GM12878 (cell line): ENCODE data around the gene IQGAP3. TPM values are rescaled to one million over a fixed set of nuclear protein-coding genes. Genes with fewer than 3 reads are reported as not detected.

Source experiments
- ATF7 ChIP-seq: fragments of 450-650 bp; IDR thresholded peaks from 2 replicates; pipeline ENCODE4 v1.6.1; 2016; ENCODE audit warnings: low read depth, mild to moderate bottlenecking
- BCL11A ChIP-seq: IDR thresholded peaks from 2 replicates; pipeline ENCODE4 v1.6.1; 2011; ENCODE audit warnings: low read depth, low read length
- CBX5 ChIP-seq: sonication (generic); IDR thresholded peaks from 2 replicates; pipeline ENCODE4 v1.6.1; 2016; ENCODE audit warnings: low read depth, moderate library complexity, mild to moderate bottlenecking, inconsistent platforms
- CHD2 ChIP-seq: IDR thresholded peaks from 2 replicates; pipeline ENCODE4 v1.6.1; 2011; ENCODE audit warnings: low read depth, low read length, improper control_type of control experiment, borderline replicate concordance
- CREB1 ChIP-seq: IDR thresholded peaks from 2 replicates; pipeline ENCODE4 v1.6.1; 2012; ENCODE audit warnings: low read depth, mild to moderate bottlenecking, inconsistent platforms
- HDGF ChIP-seq: fragments of 450-650 bp; IDR thresholded peaks from 2 replicates; pipeline ENCODE4 v1.6.1; 2016; ENCODE audit warnings: antibody characterized with exemption
- IKZF2 ChIP-seq, 2 experiments: fragments of 450-650 bp; IDR thresholded peaks; 2 replicates each; pipeline ENCODE4 v1.6.1; 2017; ENCODE audit warnings: mild to moderate bottlenecking in 2 of 2, moderate library complexity in 2 of 2
- IRF4 ChIP-seq: IDR thresholded peaks from 2 replicates; pipeline ENCODE4 v1.6.1; 2011; ENCODE audit warnings: low read depth, low read length
- JUNB ChIP-seq: IDR thresholded peaks from 2 replicates; pipeline ENCODE4 v1.6.1; 2016; ENCODE audit warnings: antibody characterized with exemption, mild to moderate bottlenecking
- NFYA ChIP-seq: IDR thresholded peaks from 2 replicates; pipeline ENCODE4 v1.6.1; 2011; ENCODE audit warnings: low read depth, mild to moderate bottlenecking, low read length, improper control_type of control experiment, borderline replicate concordance
- NR2C1 ChIP-seq: fragments of 450-650 bp; IDR thresholded peaks from 2 replicates; pipeline ENCODE4 v1.6.1; 2017; ENCODE audit warnings: antibody characterized with exemption, mild to moderate bottlenecking, moderate library complexity
- NRF1 ChIP-seq: conservative IDR thresholded peaks from 2 replicates; pipeline ENCODE4 v1.6.1; 2011; ENCODE audit warnings: mild to moderate bottlenecking, low read depth, low read length, improper control_type of control experiment
- STAT3 ChIP-seq: IDR thresholded peaks from 2 replicates; pipeline ENCODE4 v1.6.1; 2011; ENCODE audit warnings: low read depth, low read length, improper control_type of control experiment
- ZNF24 ChIP-seq: fragments of 450-650 bp; IDR thresholded peaks from 2 replicates; pipeline ENCODE4 v1.6.1; 2017; ENCODE audit warnings: antibody characterized with exemption, mild to moderate bottlenecking
- polyA plus RNA-seq, 11 experiments: library from polyadenylated mRNA; depleted of rRNA in 4 of 11; unstranded in 6 of 11; stranded (reverse) in 5 of 11; fragments of >200 nt; fragmentation: Nextera tagmentation in 4 of 11; fragmentation: Illumina TruSeq in 1 of 11; extraction: Ambion mirVana in 4 of 11; extraction: Trizol in 1 of 11; gene quantifications; 1 replicate in 1 of 11; 2 replicates in 10 of 11; pipeline versions ENCODE4 v1.2.1 to v1.2.3, GENCODE V29; 2011 to 2016; ENCODE audit warnings: inconsistent platforms in 2 of 11, missing spikeins in 2 of 11, low read depth in 1 of 11
- total RNA-seq, 4 experiments: library from RNA; depleted of rRNA in 3 of 4; stranded (reverse); fragments of >200 nt in 3 of 4; fragmentation: Illumina TruSeq in 1 of 4; extraction: Trizol in 1 of 4; gene quantifications; 2 replicates each; pipeline versions ENCODE4 v1.2.1 to v1.2.3, GENCODE V29; 2013 to 2021
- TF ChIP-seq, protein P1 (sequence below): fragments of 450-650 bp; IDR thresholded peaks from 2 replicates; pipeline ENCODE4 v1.6.1; 2014; ENCODE audit warnings: mild to moderate bottlenecking
- TF ChIP-seq, protein P2 (sequence below): fragments of 450-650 bp; formaldehyde crosslinking; IDR thresholded peaks from 2 replicates; pipeline ENCODE4 v1.4.0; 2022; ENCODE audit warnings: mild to moderate bottlenecking, moderate library complexity
- TF ChIP-seq, protein P3 (sequence below): IDR thresholded peaks from 2 replicates; pipeline ENCODE4 v1.6.1; 2012; ENCODE audit warnings: low read depth, low read length, improper control_type of control experiment
- TF ChIP-seq, protein P4 (sequence below): IDR thresholded peaks from 2 replicates; pipeline ENCODE4 v1.6.1; 2011; ENCODE audit warnings: borderline replicate concordance, low read depth, mild to moderate bottlenecking, moderate library complexity, low read length; ENCODE audit not compliant: insufficient read depth, poor library complexity, severe bottlenecking
- TF ChIP-seq, protein P5 (sequence below): fragments of 450-650 bp; IDR thresholded peaks from 2 replicates; pipeline ENCODE4 v1.6.1; 2017; ENCODE audit warnings: low read depth, mild to moderate bottlenecking, moderate library complexity
- TF ChIP-seq, protein P6 (sequence below): fragments of 450-650 bp; IDR thresholded peaks from 2 replicates; pipeline ENCODE4 v1.6.1; 2017; ENCODE audit warnings: mild to moderate bottlenecking, moderate library complexity

IQGAP3 gene
- total and polyA plus RNA-seq, 10 of the 15 experiments (the other 5 are each of a cell fraction or from before 2014, with no cell fraction given): 1.1 to 10.7 (median 7.9) TPM

DNA sequence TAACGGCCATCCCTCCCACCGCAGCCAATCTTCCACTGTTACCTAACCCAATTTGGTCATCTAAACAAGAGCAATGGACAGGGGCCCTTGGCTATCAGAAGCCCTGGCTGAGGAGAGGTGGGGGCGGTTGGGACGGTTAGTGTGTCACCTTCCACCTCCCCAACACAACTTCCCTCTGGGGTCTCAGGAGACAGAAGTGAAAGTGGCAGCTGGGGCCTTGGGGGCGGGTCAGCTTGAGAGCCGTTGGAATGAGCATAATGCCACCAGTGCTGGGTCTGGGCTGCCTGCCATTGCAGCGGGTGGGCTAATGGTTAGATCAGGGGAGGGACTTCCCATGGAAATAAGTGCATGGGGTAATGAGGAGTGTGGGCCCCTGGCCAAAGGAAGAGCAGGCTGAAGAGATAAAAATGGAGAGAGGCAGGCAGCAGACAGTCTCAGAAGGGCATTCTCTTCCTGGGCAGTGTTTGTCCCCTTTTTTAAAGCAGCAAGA, 79.7 kb downstream of the IQGAP3 start (continued):
- TF ChIP-seq, protein P1, sequence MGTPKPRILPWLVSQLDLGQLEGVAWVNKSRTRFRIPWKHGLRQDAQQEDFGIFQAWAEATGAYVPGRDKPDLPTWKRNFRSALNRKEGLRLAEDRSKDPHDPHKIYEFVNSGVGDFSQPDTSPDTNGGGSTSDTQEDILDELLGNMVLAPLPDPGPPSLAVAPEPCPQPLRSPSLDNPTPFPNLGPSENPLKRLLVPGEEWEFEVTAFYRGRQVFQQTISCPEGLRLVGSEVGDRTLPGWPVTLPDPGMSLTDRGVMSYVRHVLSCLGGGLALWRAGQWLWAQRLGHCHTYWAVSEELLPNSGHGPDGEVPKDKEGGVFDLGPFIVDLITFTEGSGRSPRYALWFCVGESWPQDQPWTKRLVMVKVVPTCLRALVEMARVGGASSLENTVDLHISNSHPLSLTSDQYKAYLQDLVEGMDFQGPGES: no peak
- TF ChIP-seq, protein P2, sequence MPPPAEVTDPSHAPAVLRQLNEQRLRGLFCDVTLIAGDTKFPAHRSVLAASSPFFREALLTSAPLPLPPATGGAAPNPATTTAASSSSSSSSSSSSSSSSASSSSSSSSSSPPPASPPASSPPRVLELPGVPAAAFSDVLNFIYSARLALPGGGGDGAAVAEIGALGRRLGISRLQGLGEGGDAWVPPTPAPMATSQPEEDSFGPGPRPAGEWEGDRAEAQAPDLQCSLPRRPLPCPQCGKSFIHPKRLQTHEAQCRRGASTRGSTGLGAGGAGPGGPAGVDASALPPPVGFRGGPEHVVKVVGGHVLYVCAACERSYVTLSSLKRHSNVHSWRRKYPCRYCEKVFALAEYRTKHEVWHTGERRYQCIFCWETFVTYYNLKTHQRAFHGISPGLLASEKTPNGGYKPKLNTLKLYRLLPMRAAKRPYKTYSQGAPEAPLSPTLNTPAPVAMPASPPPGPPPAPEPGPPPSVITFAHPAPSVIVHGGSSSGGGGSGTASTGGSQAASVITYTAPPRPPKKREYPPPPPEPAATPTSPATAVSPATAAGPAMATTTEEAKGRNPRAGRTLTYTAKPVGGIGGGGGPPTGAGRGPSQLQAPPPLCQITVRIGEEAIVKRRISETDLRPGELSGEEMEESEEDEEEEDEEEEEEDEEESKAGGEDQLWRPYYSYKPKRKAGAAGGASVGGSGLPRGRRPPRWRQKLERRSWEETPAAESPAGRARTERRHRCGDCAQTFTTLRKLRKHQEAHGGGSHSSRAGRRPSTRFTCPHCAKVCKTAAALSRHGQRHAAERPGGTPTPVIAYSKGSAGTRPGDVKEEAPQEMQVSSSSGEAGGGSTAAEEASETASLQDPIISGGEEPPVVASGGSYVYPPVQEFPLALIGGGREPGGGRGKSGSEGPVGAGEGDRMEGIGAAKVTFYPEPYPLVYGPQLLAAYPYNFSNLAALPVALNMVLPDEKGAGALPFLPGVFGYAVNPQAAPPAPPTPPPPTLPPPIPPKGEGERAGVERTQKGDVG (CRISPR knock-in tag): no peak
- TF ChIP-seq, protein P3, sequence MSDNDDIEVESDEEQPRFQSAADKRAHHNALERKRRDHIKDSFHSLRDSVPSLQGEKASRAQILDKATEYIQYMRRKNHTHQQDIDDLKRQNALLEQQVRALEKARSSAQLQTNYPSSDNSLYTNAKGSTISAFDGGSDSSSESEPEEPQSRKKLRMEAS: no peak; the same call in 1 of the 2 replicates
- TF ChIP-seq IKZF2 (IDR thresholded peaks at IDR 0.05) (peak; percentile 65 to 79; a peak in 3 of 4 replicates), CBX5 (no peak), HDGF (no peak), ZNF24 (no peak), CHD2 (peak; percentile 75; the same call in 1 of the 2 replicates), CREB1 (no peak), STAT3 (no peak), NRF1 (no peak), BCL11A (0 out of 2 replicates have a peak, but pooled peaks have one; percentile 16), IRF4 (peak; percentile 61; the same call in 1 of the 2 replicates), ATF7 (peak; percentile 59), NFYA (no peak), NR2C1 (no peak), JUNB (no peak)
- TF ChIP-seq, protein P4, sequence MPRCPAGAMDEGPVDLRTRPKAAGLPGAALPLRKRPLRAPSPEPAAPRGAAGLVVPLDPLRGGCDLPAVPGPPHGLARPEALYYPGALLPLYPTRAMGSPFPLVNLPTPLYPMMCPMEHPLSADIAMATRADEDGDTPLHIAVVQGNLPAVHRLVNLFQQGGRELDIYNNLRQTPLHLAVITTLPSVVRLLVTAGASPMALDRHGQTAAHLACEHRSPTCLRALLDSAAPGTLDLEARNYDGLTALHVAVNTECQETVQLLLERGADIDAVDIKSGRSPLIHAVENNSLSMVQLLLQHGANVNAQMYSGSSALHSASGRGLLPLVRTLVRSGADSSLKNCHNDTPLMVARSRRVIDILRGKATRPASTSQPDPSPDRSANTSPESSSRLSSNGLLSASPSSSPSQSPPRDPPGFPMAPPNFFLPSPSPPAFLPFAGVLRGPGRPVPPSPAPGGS: no peak
- TF ChIP-seq, protein P5, sequence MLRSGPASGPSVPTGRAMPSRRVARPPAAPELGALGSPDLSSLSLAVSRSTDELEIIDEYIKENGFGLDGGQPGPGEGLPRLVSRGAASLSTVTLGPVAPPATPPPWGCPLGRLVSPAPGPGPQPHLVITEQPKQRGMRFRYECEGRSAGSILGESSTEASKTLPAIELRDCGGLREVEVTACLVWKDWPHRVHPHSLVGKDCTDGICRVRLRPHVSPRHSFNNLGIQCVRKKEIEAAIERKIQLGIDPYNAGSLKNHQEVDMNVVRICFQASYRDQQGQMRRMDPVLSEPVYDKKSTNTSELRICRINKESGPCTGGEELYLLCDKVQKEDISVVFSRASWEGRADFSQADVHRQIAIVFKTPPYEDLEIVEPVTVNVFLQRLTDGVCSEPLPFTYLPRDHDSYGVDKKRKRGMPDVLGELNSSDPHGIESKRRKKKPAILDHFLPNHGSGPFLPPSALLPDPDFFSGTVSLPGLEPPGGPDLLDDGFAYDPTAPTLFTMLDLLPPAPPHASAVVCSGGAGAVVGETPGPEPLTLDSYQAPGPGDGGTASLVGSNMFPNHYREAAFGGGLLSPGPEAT: peak; percentile 10; the same call in 1 of the 2 replicates
- TF ChIP-seq, protein P6, sequence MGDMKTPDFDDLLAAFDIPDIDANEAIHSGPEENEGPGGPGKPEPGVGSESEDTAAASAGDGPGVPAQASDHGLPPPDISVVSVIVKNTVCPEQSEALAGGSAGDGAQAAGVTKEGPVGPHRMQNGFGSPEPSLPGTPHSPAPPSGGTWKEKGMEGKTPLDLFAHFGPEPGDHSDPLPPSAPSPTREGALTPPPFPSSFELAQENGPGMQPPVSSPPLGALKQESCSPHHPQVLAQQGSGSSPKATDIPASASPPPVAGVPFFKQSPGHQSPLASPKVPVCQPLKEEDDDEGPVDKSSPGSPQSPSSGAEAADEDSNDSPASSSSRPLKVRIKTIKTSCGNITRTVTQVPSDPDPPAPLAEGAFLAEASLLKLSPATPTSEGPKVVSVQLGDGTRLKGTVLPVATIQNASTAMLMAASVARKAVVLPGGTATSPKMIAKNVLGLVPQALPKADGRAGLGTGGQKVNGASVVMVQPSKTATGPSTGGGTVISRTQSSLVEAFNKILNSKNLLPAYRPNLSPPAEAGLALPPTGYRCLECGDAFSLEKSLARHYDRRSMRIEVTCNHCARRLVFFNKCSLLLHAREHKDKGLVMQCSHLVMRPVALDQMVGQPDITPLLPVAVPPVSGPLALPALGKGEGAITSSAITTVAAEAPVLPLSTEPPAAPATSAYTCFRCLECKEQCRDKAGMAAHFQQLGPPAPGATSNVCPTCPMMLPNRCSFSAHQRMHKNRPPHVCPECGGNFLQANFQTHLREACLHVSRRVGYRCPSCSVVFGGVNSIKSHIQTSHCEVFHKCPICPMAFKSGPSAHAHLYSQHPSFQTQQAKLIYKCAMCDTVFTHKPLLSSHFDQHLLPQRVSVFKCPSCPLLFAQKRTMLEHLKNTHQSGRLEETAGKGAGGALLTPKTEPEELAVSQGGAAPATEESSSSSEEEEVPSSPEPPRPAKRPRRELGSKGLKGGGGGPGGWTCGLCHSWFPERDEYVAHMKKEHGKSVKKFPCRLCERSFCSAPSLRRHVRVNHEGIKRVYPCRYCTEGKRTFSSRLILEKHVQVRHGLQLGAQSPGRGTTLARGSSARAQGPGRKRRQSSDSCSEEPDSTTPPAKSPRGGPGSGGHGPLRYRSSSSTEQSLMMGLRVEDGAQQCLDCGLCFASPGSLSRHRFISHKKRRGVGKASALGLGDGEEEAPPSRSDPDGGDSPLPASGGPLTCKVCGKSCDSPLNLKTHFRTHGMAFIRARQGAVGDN: no peak
